Right atrium auricular region (tissue), 2 donors: ENCODE results near the gene UBXN7. TPM values are rescaled to one million over a fixed set of nuclear protein-coding genes. Genes with fewer than 3 reads are reported as not detected.
"Not testable (repeated sequence)": the region's sequence is repeated elsewhere in the genome, so short reads cannot be mapped to it uniquely, and the experiment has no call there.

ENCODE experiments used
- DNase-seq: peaks from one replicate; pipeline ENCODE4 v3.0.0-alpha.2; 2019; ENCODE audit warnings: low spot score
- H3K27ac ChIP-seq, 2 donors: fragments of 200-600 bp; sonication (generic); 1 replicate in 1 of 2; 2 replicates in 1 of 2; pipeline ENCODE4 v1.5.1; 2016 to 2019
- H3K27me3 ChIP-seq, 2 donors: fragments of 200-600 bp; sonication (generic); one replicate each; pipeline versions ENCODE4 v1.5.1 to v1.6.0; 2017 to 2019
- H3K36me3 ChIP-seq: fragments of 200-600 bp; sonication (generic); one replicate; pipeline ENCODE4 v1.5.1; 2016
- H3K4me1 ChIP-seq, 2 donors: fragments of 200-600 bp; sonication (generic); one replicate each; pipeline versions ENCODE4 v1.5.1 to v1.6.0; 2017 to 2019
- H3K4me3 ChIP-seq, 2 donors: fragments of 200-600 bp; sonication (generic); 1 replicate in 1 of 2; 2 replicates in 1 of 2; pipeline ENCODE4 v1.5.1; 2017 to 2019; ENCODE audit warnings: mild to moderate bottlenecking in 1 of 2, moderate library complexity in 1 of 2
- H3K9me3 ChIP-seq, 2 donors: fragments of 200-600 bp; sonication (generic); one replicate each; pipeline ENCODE4 v1.5.1; 2019
- CTCF ChIP-seq, 2 donors: fragments of 200-600 bp; sonication (generic); IDR thresholded peaks; one replicate each; pipeline ENCODE4 v1.5.1; 2019; ENCODE audit warnings: antibody characterized with exemption in 2 of 2
- total RNA-seq, 2 donors: library from RNA; depleted of rRNA; stranded (reverse); fragments of >200 nt; gene quantifications; one replicate each; pipeline ENCODE4 v1.1.0, GENCODE V29; 2016

The UBXN7 gene
- 10 to 100 TPM; 10.5 to 13.3 TPM for total RNA-seq

- Histone ChIP-seq H3K27ac (peak within 1 kb of the TSS; percentile 92 to 99), H3K9me3 (no peaks in the 10 kb centered on the region), H3K36me3 (no peaks in the 10 kb centered on the region), H3K4me3 (peak within 1 kb of the TSS; percentile 95 to 100), H3K4me1 (peaks cover 0 to 21% of the 10 kb centered on the region in 2 donors), H3K27me3 (no peaks in the 10 kb centered on the region)
- no peak for TF ChIP-seq CTCF (IDR thresholded peaks at IDR 0.05)
- DNase-seq, result peak; percentile 92
Measured at GRCh38 chr3:196432137-196432879, at the start of gene UBXN7. Gene UBXN7, minus strand, starts transcription at chr3:196432427. Its CDS starts 28 bp downstream, at chr3:196432399.

GRCh38 chr3:196477678-196478077 lies 45.5 kb upstream of the UBXN7 start:
- H3K4me3 ChIP-seq, result no peak overlapping the region
- H3K36me3 ChIP-seq, result peaks cover 78% of the 10 kb centered on the region
- H3K27me3 ChIP-seq, result no peaks in the 10 kb centered on the region
- DNase-seq, result no peak
- TF ChIP-seq CTCF (IDR thresholded peaks at IDR 0.05), result no peak
- no peaks in the 10 kb centered on the region for H3K4me1 ChIP-seq
- H3K27ac ChIP-seq, result no peak overlapping the region
- H3K9me3 ChIP-seq, result no peaks in the 10 kb centered on the region

- DNase-seq, result no peak
- no peaks in the 10 kb centered on the region for H3K9me3 ChIP-seq
- no peaks in the 10 kb centered on the region for H3K4me1 ChIP-seq
- no peak for TF ChIP-seq CTCF (IDR thresholded peaks at IDR 0.05)
- no peak overlapping the region for H3K27ac ChIP-seq
- no peak overlapping the region for H3K4me3 ChIP-seq
- peaks cover 48% of the 10 kb centered on the region for H3K36me3 ChIP-seq
- H3K27me3 ChIP-seq, result no peaks in the 10 kb centered on the region
Measured at GRCh38 chr3:196472286-196472685, 40.1 kb upstream of the UBXN7 start.

GRCh38 chr3:196471551-196471950 lies 39.3 kb upstream of the UBXN7 start:
- no peaks in the 10 kb centered on the region for H3K9me3 ChIP-seq
- DNase-seq, result no peak
- no peak for TF ChIP-seq CTCF (IDR thresholded peaks at IDR 0.05)

GRCh38 chr3:196470182-196470581 lies 38.0 kb upstream of the UBXN7 start:
- peaks cover 41% of the 10 kb centered on the region for H3K36me3 ChIP-seq
- H3K27me3 ChIP-seq, H3K4me1 ChIP-seq, H3K4me3 ChIP-seq, H3K27ac ChIP-seq, H3K9me3 ChIP-seq, DNase-seq: not testable (repeated sequence)

More at GRCh38 chr3:196471551-196471950, 39.3 kb upstream of the UBXN7 start:
- Histone ChIP-seq H3K4me3 (no peak overlapping the region), H3K4me1 (no peaks in the 10 kb centered on the region), H3K27ac (no peak overlapping the region), H3K27me3 (no peaks in the 10 kb centered on the region), H3K36me3 (peaks cover 42% of the 10 kb centered on the region)

GRCh38 chr3:196463804-196464203 lies 31.6 kb upstream of the UBXN7 start:
- DNase-seq, result no peak
- H3K36me3 ChIP-seq, result no peaks in the 10 kb centered on the region
- H3K9me3 ChIP-seq, result no peaks in the 10 kb centered on the region
- H3K27me3 ChIP-seq, result no peaks in the 10 kb centered on the region
- H3K4me1 ChIP-seq, result no peaks in the 10 kb centered on the region
- H3K27ac ChIP-seq, result no peak overlapping the region
- no peak overlapping the region for H3K4me3 ChIP-seq
- TF ChIP-seq CTCF (IDR thresholded peaks at IDR 0.05), result no peak
